ENCODE measurements around the gene RIMBP3B.
"Not testable (repeated sequence)": the region's sequence is repeated elsewhere in the genome, so short reads cannot be mapped to it uniquely, and the experiment has no call there.

DNA sequence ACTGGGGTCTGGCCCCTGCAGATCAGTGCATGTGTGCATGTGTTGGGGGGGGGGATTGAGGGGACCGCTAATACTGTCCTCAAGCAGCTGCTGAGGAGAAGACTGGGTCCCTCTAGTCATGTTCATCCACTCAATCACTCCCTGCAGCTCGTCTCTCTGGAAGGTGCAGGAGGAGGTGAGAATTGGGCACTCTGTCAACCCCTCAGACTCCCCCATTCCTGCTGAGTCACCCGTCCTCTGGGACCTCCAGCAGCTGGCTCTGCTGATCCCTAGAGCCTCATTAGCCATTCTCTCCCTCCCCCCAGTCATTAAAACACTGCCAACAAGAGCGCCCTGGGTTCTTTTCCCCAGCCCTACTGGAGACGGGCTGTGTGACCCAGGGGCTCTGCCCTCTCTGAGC is 20.5 kb upstream of the RIMBP3B start:
- TF ChIP-seq POLR2A (IDR thresholded peaks at IDR 0.05; ENCODE audit: low read depth, low read length); POLR2AphosphoS5 (IDR thresholded peaks at IDR 0.05; ENCODE audit: insufficient read depth, low read depth, low read length); EZH2 (IDR thresholded peaks at IDR 0.05; ENCODE audit: borderline replicate concordance, low read depth, low read length, severe bottlenecking); FOS (IDR thresholded peaks at IDR 0.05; ENCODE audit: borderline replicate concordance, insufficient read depth, low read length); JUN (IDR thresholded peaks at IDR 0.05; ENCODE audit: borderline replicate concordance, insufficient read depth, insufficient read length, low read depth); GATA2 (IDR thresholded peaks at IDR 0.05; ENCODE audit: insufficient read depth, insufficient read length, low read depth, low read length): not testable (repeated sequence)
- TF ChIP-seq, protein P1, sequence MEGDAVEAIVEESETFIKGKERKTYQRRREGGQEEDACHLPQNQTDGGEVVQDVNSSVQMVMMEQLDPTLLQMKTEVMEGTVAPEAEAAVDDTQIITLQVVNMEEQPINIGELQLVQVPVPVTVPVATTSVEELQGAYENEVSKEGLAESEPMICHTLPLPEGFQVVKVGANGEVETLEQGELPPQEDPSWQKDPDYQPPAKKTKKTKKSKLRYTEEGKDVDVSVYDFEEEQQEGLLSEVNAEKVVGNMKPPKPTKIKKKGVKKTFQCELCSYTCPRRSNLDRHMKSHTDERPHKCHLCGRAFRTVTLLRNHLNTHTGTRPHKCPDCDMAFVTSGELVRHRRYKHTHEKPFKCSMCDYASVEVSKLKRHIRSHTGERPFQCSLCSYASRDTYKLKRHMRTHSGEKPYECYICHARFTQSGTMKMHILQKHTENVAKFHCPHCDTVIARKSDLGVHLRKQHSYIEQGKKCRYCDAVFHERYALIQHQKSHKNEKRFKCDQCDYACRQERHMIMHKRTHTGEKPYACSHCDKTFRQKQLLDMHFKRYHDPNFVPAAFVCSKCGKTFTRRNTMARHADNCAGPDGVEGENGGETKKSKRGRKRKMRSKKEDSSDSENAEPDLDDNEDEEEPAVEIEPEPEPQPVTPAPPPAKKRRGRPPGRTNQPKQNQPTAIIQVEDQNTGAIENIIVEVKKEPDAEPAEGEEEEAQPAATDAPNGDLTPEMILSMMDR (IDR thresholded peaks at IDR 0.05; ENCODE audit: extremely low read depth in 1 of 2, insufficient read depth in 1 of 2, low read depth in 1 of 2, low read length in 2 of 2): not testable (repeated sequence)
- TF ChIP-seq, protein P2, sequence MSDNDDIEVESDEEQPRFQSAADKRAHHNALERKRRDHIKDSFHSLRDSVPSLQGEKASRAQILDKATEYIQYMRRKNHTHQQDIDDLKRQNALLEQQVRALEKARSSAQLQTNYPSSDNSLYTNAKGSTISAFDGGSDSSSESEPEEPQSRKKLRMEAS (IDR thresholded peaks at IDR 0.05; ENCODE audit: insufficient read depth, insufficient read length): not testable (repeated sequence)

All from endothelial cell of umbilical vein (primary cell).